Measurements from ENCODE around the gene RMDN3. TPM values are rescaled to one million over a fixed set of nuclear protein-coding genes. Genes with fewer than 3 reads are reported as not detected.

Gene RMDN3
- total RNA-seq, 1 donor from 2014 or later, result 6.0 TPM

DNA sequence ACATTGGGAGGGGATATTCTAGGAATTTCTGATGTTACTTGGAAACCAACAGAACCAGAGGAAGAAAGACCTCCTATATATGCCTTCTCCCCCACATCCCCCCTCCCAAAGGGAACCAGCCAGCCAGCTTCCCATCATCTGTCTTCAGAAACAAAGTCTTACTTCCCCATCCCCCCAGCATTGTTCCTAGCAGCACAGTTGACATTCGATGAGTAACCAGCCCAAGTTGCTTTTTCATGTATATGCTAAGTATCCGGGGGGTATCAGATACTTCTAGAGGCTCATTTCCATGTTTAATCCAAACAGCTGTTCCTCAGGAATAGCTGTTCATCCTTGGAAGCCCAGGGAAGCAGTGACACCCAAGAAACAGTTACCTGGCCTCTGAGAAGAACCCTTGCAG, 16.0 kb downstream of the RMDN3 start:
- intact Hi-C loops (cut with DNase I), result no loop called here
- peaks cover 65 to 87% of the 10 kb centered on the region in 2 donors for H3K36me3 ChIP-seq
- TF ChIP-seq, protein P1, sequence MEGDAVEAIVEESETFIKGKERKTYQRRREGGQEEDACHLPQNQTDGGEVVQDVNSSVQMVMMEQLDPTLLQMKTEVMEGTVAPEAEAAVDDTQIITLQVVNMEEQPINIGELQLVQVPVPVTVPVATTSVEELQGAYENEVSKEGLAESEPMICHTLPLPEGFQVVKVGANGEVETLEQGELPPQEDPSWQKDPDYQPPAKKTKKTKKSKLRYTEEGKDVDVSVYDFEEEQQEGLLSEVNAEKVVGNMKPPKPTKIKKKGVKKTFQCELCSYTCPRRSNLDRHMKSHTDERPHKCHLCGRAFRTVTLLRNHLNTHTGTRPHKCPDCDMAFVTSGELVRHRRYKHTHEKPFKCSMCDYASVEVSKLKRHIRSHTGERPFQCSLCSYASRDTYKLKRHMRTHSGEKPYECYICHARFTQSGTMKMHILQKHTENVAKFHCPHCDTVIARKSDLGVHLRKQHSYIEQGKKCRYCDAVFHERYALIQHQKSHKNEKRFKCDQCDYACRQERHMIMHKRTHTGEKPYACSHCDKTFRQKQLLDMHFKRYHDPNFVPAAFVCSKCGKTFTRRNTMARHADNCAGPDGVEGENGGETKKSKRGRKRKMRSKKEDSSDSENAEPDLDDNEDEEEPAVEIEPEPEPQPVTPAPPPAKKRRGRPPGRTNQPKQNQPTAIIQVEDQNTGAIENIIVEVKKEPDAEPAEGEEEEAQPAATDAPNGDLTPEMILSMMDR (IDR thresholded peaks at IDR 0.05), result no peak

DNA sequence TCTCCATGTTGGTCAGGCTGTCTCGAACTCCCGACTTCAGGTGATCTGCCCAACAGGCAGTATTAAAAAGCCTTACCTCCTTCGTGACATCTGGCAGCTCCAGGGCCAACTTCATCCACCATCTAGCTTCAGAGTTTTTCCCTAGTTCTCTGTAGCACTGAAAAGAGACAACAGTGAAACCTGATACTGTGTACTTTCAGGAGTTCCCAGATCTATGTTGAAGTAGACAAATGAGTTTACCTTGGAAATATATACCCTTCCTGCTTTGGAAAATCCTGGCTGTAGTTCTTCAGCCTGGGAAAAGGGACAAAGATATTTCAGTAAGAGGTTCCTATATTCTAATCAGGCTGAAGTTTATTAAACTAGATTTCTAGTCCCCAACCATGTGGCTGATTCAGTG, 18.0 kb downstream of the RMDN3 start:
- TF ChIP-seq, protein P1 (IDR thresholded peaks at IDR 0.05), result no peak
- Histone ChIP-seq H3K9me3 (no peaks in the 10 kb centered on the region), H3K4me3 (no peak overlapping the region), H3K36me3 (peaks cover 53 to 82% of the 10 kb centered on the region in 2 donors), H3K4me1 (no peaks in the 10 kb centered on the region), H3K27ac (no peak overlapping the region), H3K27me3 (no peaks in the 10 kb centered on the region)
- intact Hi-C loops (cut with DNase I), result no loop called here
- no peak for DNase-seq (ENCODE audit: low spot score in 2 of 2)

More for the DNA sequence above, 16.0 kb downstream of the RMDN3 start:
- no peaks in the 10 kb centered on the region for H3K9me3 ChIP-seq
- no peaks in the 10 kb centered on the region for H3K4me1 ChIP-seq
- no peak overlapping the region for H3K4me3 ChIP-seq
- DNase-seq (ENCODE audit: low spot score in 2 of 2), result no peak
- no peak overlapping the region for H3K27ac ChIP-seq
- no peaks in the 10 kb centered on the region for H3K27me3 ChIP-seq

DNA sequence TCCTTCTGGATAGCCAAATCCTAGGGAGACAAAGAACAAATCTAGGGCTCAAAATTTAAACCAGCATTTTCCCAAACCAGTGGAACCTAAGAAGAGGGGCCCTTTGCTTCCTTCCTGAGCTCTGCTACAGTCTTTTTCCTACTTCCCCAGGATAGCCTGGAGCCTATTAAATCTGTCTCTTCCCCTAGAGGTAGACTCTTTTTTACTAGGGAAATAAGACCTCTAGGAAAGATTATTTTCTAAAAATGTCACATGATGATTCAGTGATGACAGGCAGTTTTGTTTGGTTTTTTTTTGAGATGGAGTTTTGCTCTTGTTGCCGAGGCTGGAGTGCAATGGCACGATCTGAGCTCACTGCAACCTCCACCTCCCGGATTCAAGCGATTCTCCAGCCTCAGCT, 18.5 kb downstream of the RMDN3 start:
- Histone ChIP-seq H3K9me3 (no peaks in the 10 kb centered on the region), H3K27ac (no peak overlapping the region), H3K4me1 (no peaks in the 10 kb centered on the region), H3K4me3 (no peak overlapping the region), H3K27me3 (no peaks in the 10 kb centered on the region), H3K36me3 (peaks cover 51 to 81% of the 10 kb centered on the region in 2 donors)
- intact Hi-C loops (cut with DNase I), result no loop called here
- no peak for DNase-seq (ENCODE audit: low spot score in 2 of 2)
- TF ChIP-seq, protein P1 (IDR thresholded peaks at IDR 0.05), result no peak

DNA sequence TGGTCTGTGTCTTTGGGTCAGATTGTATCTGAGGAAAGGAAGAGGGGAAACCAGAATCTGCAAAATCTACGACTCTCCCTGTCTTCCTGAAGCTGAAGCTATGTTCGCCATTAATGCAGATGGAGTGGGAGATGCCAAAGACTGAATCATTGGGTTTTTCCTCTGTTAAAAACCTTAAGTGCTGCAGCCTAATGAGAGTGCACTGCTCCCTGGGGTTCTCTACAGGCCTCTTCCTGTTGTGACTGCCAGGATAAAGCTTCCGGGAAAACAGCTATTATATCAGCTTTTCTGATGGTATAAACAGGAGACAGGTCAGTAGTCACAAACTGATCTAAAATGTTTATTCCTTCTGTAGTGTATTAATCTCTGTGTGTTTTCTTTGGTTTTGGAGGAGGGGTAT, 24.0 kb downstream of the RMDN3 start:
- H3K4me3 ChIP-seq, result no peak overlapping the region
- no peaks in the 10 kb centered on the region for H3K9me3 ChIP-seq
- no peaks in the 10 kb centered on the region for H3K4me1 ChIP-seq
- TF ChIP-seq, protein P1 (IDR thresholded peaks at IDR 0.05), result no peak
- peaks cover 2 to 34% of the 10 kb centered on the region in 2 donors for H3K36me3 ChIP-seq
- H3K27ac ChIP-seq, result no peak overlapping the region
- H3K27me3 ChIP-seq, result no peaks in the 10 kb centered on the region
- no peak for DNase-seq (ENCODE audit: low spot score in 2 of 2)
- intact Hi-C loops (cut with DNase I), result no loop called here

DNA sequence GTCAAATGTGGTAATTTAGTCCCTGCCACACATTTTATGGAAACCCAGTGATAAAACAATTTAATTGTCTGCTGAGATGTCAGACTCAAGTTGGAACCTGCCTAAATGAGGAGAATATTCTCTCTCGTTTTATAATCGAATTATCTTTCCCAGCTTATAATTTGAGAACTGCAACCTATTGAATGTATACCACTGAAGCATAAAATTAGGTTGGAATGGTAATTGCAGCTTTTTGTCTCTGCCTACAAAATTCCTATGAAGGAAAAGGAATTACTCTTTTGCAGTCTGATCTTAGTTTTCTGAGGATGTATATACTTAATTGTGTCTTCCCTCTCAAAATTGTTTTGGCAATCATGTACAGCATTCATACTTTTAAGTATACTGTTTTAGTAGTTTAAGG, 31.1 kb downstream of the RMDN3 start:
- intact Hi-C loops (cut with DNase I), result no loop called here
- no peaks in the 10 kb centered on the region for H3K9me3 ChIP-seq

More for the DNA sequence above, 31.1 kb downstream of the RMDN3 start:
- no peak overlapping the region for H3K27ac ChIP-seq
- H3K27me3 ChIP-seq, result no peaks in the 10 kb centered on the region
- DNase-seq (ENCODE audit: low spot score in 2 of 2), result no peak
- H3K4me3 ChIP-seq, result no peak overlapping the region
- no peaks in the 10 kb centered on the region for H3K36me3 ChIP-seq
- no peaks in the 10 kb centered on the region for H3K4me1 ChIP-seq
- TF ChIP-seq, protein P1 (IDR thresholded peaks at IDR 0.05), result no peak
